Neural progenitor cell (in vitro differentiated cells): ENCODE data around the gene SLC35F3. TPM values are rescaled to one million over a fixed set of nuclear protein-coding genes. Genes with fewer than 3 reads are reported as not detected.

Source experiments
- DNase-seq: peaks from one replicate; pipeline ENCODE4 v3.0.0-alpha.2; 2016; ENCODE audit warnings: low spot score
- H2AFZ ChIP-seq: fragments of 200-600 bp; sonication (generic); replicated peaks from 2 replicates; pipeline ENCODE4 v1.6.1; 2016; ENCODE audit warnings: antibody characterized with exemption
- H3F3A ChIP-seq: fragments of 200-600 bp; sonication (generic); 2 replicates; pipeline ENCODE4 v1.6.1; 2016; ENCODE audit warnings: antibody characterized with exemption, low read depth
- H3K27ac ChIP-seq: fragments of 200-600 bp; sonication (generic); 2 replicates; pipeline ENCODE4 v1.5.1; 2016; ENCODE audit warnings: mild to moderate bottlenecking
- H3K27me3 ChIP-seq: fragments of 200-600 bp; sonication (generic); 2 replicates; pipeline ENCODE4 v1.6.1; 2016; ENCODE audit warnings: mild to moderate bottlenecking, moderate library complexity
- H3K36me3 ChIP-seq: fragments of 200-600 bp; sonication (generic); 2 replicates; pipeline ENCODE4 v1.5.1; 2016
- H3K4me1 ChIP-seq: fragments of 200-600 bp; sonication (generic); 2 replicates; pipeline ENCODE4 v1.6.1; 2016; ENCODE audit warnings: mixed run types
- H3K4me2 ChIP-seq: fragments of 200-600 bp; sonication (generic); 2 replicates; pipeline ENCODE4 v1.6.1; 2016
- H3K4me3 ChIP-seq: fragments of 200-600 bp; sonication (generic); 2 replicates; pipeline ENCODE4 v1.5.1; 2016
- H3K79me2 ChIP-seq: fragments of 200-600 bp; sonication (generic); 2 replicates; pipeline ENCODE4 v1.6.1; 2016; ENCODE audit warnings: low read depth
- H3K9ac ChIP-seq: fragments of 200-600 bp; sonication (generic); 2 replicates; pipeline ENCODE4 v1.6.1; 2016
- H3K9me3 ChIP-seq: fragments of 200-600 bp; sonication (generic); 2 replicates; pipeline ENCODE4 v1.5.1; 2016; ENCODE audit warnings: low read depth
- H4K20me1 ChIP-seq: fragments of 200-600 bp; sonication (generic); 2 replicates; pipeline ENCODE4 v1.6.1; 2016; ENCODE audit warnings: low read depth
- H3K27ac Mint-ChIP-seq: 3 replicates; pipeline ENCODE4 v1.8.0; 2021; ENCODE audit warnings: mixed read lengths
- H3K27me3 Mint-ChIP-seq: 2 replicates; pipeline ENCODE4 v1.8.0; 2022; ENCODE audit warnings: low read depth, mild to moderate bottlenecking, inconsistent platforms, moderate library complexity, mixed read lengths; ENCODE audit not compliant: insufficient read depth
- H3K36me3 Mint-ChIP-seq: 3 replicates; pipeline ENCODE4 v1.8.0; 2021; ENCODE audit warnings: mixed read lengths
- H3K4me1 Mint-ChIP-seq: 3 replicates; pipeline ENCODE4 v1.8.0; 2021; ENCODE audit warnings: mixed read lengths
- H3K4me3 Mint-ChIP-seq: 3 replicates; pipeline ENCODE4 v1.8.0; 2021; ENCODE audit warnings: mild to moderate bottlenecking, moderate library complexity, mixed read lengths
- H3K9me3 Mint-ChIP-seq: 3 replicates; pipeline ENCODE4 v1.8.0; 2020; ENCODE audit warnings: mixed read lengths
- CTCF ChIP-seq: fragments of 200-600 bp; sonication (generic); IDR thresholded peaks from 2 replicates; pipeline ENCODE4 v1.5.1; 2017; ENCODE audit warnings: antibody characterized with exemption, mild to moderate bottlenecking
- EZH2 ChIP-seq: fragments of 200-600 bp; sonication (generic); IDR thresholded peaks from 2 replicates; pipeline ENCODE4 v1.6.1; 2017; ENCODE audit warnings: antibody characterized with exemption, mild to moderate bottlenecking, moderate library complexity
- EZH2phosphoT487 ChIP-seq: fragments of 200-600 bp; sonication (generic); IDR thresholded peaks from 2 replicates; pipeline ENCODE4 v1.6.1; 2017; ENCODE audit warnings: antibody characterized with exemption
- total RNA-seq: library from RNA; depleted of rRNA; stranded (reverse); fragments of >200 nt; gene quantifications from 2 replicates; pipeline ENCODE4 v1.2.3, GENCODE V29; 2015; ENCODE audit warnings: low replicate concordance

The SLC35F3 gene
- total RNA-seq, 1 donor from 2014 or later = 0.79 TPM

- TF ChIP-seq CTCF (no peak), EZH2phosphoT487 (no peak), EZH2 (no peak)
Measured at GRCh38 chr1:234239936-234240335, 335.5 kb downstream of the SLC35F3 start.

GRCh38 chr1:234240680-234241079 is 336.2 kb downstream of the SLC35F3 start:
- no peaks in the 10 kb centered on the region for H4K20me1 ChIP-seq
- H3K27ac ChIP-seq = no peak overlapping the region
- no peak overlapping the region for H3K4me3 ChIP-seq
- no peaks in the 10 kb centered on the region for H3K36me3 ChIP-seq
- Mint-ChIP-seq H3K9me3 (peaks cover 12% of the 10 kb centered on the region), H3K4me1 (peaks cover 30% of the 10 kb centered on the region), H3K36me3 (peaks cover 4% of the 10 kb centered on the region), H3K4me3 (no peak overlapping the region), H3K27ac (peak overlapping the region; percentile 42), H3K27me3 (peaks cover 2% of the 10 kb centered on the region)
- H3F3A ChIP-seq = no peaks in the 10 kb centered on the region
- H3K9me3 ChIP-seq = no peaks in the 10 kb centered on the region
- no peak for TF ChIP-seq EZH2phosphoT487
- TF ChIP-seq EZH2 = no peak
- TF ChIP-seq CTCF = no peak
- no peaks in the 10 kb centered on the region for H3K79me2 ChIP-seq
- no peak overlapping the region for H2AFZ ChIP-seq
- H3K9ac ChIP-seq = no peak overlapping the region
- no peak for DNase-seq
- no peaks in the 10 kb centered on the region for H3K27me3 ChIP-seq
- H3K4me2 ChIP-seq = no peak overlapping the region
- peaks cover 8% of the 10 kb centered on the region for H3K4me1 ChIP-seq

More at GRCh38 chr1:234239936-234240335, 335.5 kb downstream of the SLC35F3 start:
- Mint-ChIP-seq H3K4me3 (no peak overlapping the region), H3K4me1 (peaks cover 38% of the 10 kb centered on the region), H3K9me3 (peaks cover 12% of the 10 kb centered on the region), H3K36me3 (peaks cover 4% of the 10 kb centered on the region), H3K27me3 (peaks cover 2% of the 10 kb centered on the region), H3K27ac (no peak overlapping the region)
- H3K4me3 ChIP-seq = no peak overlapping the region
- no peaks in the 10 kb centered on the region for H3K36me3 ChIP-seq
- H3K27ac ChIP-seq = no peak overlapping the region
- no peak overlapping the region for H3K4me2 ChIP-seq
- H3K27me3 ChIP-seq = no peaks in the 10 kb centered on the region
- H3F3A ChIP-seq = no peaks in the 10 kb centered on the region
- H3K9ac ChIP-seq = no peak overlapping the region
- H3K9me3 ChIP-seq = no peaks in the 10 kb centered on the region
- H3K4me1 ChIP-seq = peaks cover 16% of the 10 kb centered on the region
- DNase-seq = no peak
- no peak overlapping the region for H2AFZ ChIP-seq
- H4K20me1 ChIP-seq = no peaks in the 10 kb centered on the region
- H3K79me2 ChIP-seq = no peaks in the 10 kb centered on the region

GRCh38 chr1:234241941-234242490 is 337.5 kb downstream of the SLC35F3 start:
- Histone ChIP-seq H3K27ac (no peak overlapping the region), H3F3A (no peaks in the 10 kb centered on the region), H3K4me1 (peaks cover 6% of the 10 kb centered on the region), H3K4me3 (no peak overlapping the region), H3K9me3 (no peaks in the 10 kb centered on the region), H3K27me3 (no peaks in the 10 kb centered on the region), H3K79me2 (no peaks in the 10 kb centered on the region), H3K4me2 (no peak overlapping the region), H4K20me1 (no peaks in the 10 kb centered on the region), H2AFZ (no peak overlapping the region), H3K9ac (no peak overlapping the region), H3K36me3 (no peaks in the 10 kb centered on the region)
- Mint-ChIP-seq H3K4me1 (peaks cover 19% of the 10 kb centered on the region), H3K27ac (no peak overlapping the region), H3K36me3 (peaks cover 4% of the 10 kb centered on the region), H3K4me3 (no peak overlapping the region), H3K9me3 (peaks cover 16% of the 10 kb centered on the region), H3K27me3 (no peaks in the 10 kb centered on the region)
- no peak for DNase-seq
- TF ChIP-seq CTCF = no peak
- TF ChIP-seq EZH2 = no peak
- TF ChIP-seq EZH2phosphoT487 = no peak
